Lower lobe of right lung (tissue), 2 donors: ENCODE data around the gene COTL1. TPM values are rescaled to one million over a fixed set of nuclear protein-coding genes. Genes with fewer than 3 reads are reported as not detected.
A peak's percentile ranks its signal among the peaks of the same experiment; 100 is the strongest.

Experiments used
- ATAC-seq, 2 donors: fragments of 200-7000 bp; cut with Tn5 transposase; one replicate each; pipeline ENCODE4 v1.9.1; 2020 to 2022; ENCODE audit warnings: mild to moderate bottlenecking in 2 of 2, moderate library complexity in 2 of 2
- DNase-seq: peaks from one replicate; pipeline ENCODE4 v3.0.0-alpha.2; 2020
- H3K27ac ChIP-seq: fragments of 200-600 bp; one replicate; pipeline ENCODE4 v1.8.0; 2022
- H3K27me3 ChIP-seq: fragments of 200-600 bp; one replicate; pipeline ENCODE4 v1.8.0; 2022; ENCODE audit warnings: low read depth
- H3K36me3 ChIP-seq: fragments of 200-600 bp; one replicate; pipeline ENCODE4 v1.8.0; 2022; ENCODE audit warnings: mild to moderate bottlenecking
- H3K4me1 ChIP-seq: fragments of 200-600 bp; one replicate; pipeline ENCODE4 v1.8.0; 2022
- H3K4me3 ChIP-seq: fragments of 200-600 bp; one replicate; pipeline ENCODE4 v1.8.0; 2022; ENCODE audit warnings: mild to moderate bottlenecking
- H3K9me3 ChIP-seq: fragments of 200-600 bp; one replicate; pipeline ENCODE4 v1.8.0; 2022
- intact Hi-C: fragments of 100-400 bp; cut with DNase I; formaldehyde crosslinking; loops from one replicate; pipeline ENCODE4 v1.11.0; 2022
- total RNA-seq: library from RNA; stranded (reverse); fragmentation: NEBNext Ultra II Directional; extraction: Animal tissue kit (Norgen Biotek cat#: 25700); gene quantifications from one replicate; pipeline ENCODE4 v1.2.1, GENCODE V29; 2021
- TF ChIP-seq, protein P1 (sequence below): fragments of 200-600 bp; IDR thresholded peaks from one replicate; pipeline ENCODE4 v1.8.0; 2022; ENCODE audit warnings: antibody characterized with exemption, mild to moderate bottlenecking
- donor health status: DM: no; HTN: yes; CAD: no; lungs with severe emphysema.

Gene COTL1
- total RNA-seq, 1 donor from 2014 or later, result 221 TPM

DNA sequence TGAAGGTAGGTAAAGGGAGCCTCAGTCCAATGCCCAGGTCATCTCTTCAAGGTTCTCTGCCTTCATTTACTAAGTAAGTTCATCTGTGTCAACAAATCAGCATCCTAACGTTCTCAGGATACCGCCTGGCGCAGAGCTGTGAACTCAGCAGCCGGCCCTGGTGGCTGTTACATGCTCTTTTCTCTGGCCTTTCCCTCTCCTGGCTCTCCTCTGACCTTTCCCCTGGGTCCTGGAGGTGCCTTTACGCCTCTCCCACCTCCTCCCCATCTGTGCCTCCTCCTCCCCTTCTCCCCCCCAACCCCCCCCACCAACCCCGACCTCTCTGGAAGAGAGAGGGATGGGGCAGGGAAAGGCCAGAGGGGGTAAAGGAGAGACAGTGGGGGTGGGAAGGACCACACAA, 19.5 kb downstream of the COTL1 start:
- Histone ChIP-seq H3K27me3 (no peaks in the 10 kb centered on the region), H3K9me3 (no peaks in the 10 kb centered on the region), H3K4me1 (peaks cover 87% of the 10 kb centered on the region), H3K4me3 (no peak overlapping the region), H3K27ac (peak overlapping the region; percentile 60), H3K36me3 (no peaks in the 10 kb centered on the region)
- DNase-seq, result peak; percentile 35
- TF ChIP-seq, protein P1, sequence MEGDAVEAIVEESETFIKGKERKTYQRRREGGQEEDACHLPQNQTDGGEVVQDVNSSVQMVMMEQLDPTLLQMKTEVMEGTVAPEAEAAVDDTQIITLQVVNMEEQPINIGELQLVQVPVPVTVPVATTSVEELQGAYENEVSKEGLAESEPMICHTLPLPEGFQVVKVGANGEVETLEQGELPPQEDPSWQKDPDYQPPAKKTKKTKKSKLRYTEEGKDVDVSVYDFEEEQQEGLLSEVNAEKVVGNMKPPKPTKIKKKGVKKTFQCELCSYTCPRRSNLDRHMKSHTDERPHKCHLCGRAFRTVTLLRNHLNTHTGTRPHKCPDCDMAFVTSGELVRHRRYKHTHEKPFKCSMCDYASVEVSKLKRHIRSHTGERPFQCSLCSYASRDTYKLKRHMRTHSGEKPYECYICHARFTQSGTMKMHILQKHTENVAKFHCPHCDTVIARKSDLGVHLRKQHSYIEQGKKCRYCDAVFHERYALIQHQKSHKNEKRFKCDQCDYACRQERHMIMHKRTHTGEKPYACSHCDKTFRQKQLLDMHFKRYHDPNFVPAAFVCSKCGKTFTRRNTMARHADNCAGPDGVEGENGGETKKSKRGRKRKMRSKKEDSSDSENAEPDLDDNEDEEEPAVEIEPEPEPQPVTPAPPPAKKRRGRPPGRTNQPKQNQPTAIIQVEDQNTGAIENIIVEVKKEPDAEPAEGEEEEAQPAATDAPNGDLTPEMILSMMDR, result no peak
- intact Hi-C loops, result no loop called here
- ATAC-seq, result no peak

DNA sequence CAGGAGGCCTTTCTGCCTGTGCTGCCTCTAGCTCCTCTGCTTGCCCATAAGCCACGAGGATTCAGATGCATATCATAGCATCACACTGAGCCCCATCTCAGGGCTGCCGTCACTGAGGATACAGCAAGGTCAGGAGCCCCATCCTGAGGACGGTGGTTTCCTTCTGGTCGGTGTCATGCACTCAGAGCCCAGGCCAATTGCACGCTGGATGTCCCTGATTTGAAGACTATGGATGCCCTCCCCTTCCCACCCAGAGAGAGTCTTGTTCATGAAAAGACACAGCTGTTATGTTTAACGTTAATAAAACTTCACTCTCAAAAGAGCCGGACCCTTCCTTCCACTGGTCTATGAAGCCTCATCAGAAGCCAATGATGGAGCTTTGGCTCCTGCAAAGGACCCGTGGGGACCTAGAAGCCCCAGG, 19.9 kb downstream of the COTL1 start:
- no peaks in the 10 kb centered on the region for H3K9me3 ChIP-seq
- DNase-seq (no peak), ATAC-seq (no peak)
- H3K27me3 ChIP-seq, result no peaks in the 10 kb centered on the region
- intact Hi-C loops, result no loop called here
- TF ChIP-seq, protein P1, result no peak
- no peaks in the 10 kb centered on the region for H3K36me3 ChIP-seq
- peaks cover 83% of the 10 kb centered on the region for H3K4me1 ChIP-seq
- no peak overlapping the region for H3K4me3 ChIP-seq
- H3K27ac ChIP-seq, result peak overlapping the region; percentile 60

DNA sequence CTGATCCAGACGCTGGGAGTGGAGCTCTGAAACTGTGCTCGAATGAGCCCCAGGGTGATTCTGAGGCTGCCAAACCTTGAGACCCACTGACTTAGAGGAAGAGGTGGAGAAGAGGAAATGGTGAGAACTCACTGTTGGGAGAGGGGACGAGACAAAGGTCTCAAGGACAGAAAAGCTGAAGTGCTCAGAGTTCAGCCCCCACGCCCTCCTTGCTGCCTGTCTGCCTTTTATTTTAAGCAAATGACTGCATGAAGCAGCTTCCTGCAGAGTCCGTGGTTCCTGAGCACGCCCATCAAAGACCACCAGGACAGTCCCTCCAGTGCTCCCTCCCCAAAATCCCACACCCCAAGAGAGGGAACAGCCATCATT, 20.4 kb downstream of the COTL1 start:
- H3K36me3 ChIP-seq, result no peaks in the 10 kb centered on the region
- H3K9me3 ChIP-seq, result no peaks in the 10 kb centered on the region
- intact Hi-C loops, result no loop called here
- DNase-seq, result peak; percentile 66
- peak overlapping the region; percentile 60 for H3K27ac ChIP-seq
- TF ChIP-seq, protein P1, result no peak
- peaks cover 78% of the 10 kb centered on the region for H3K4me1 ChIP-seq
- H3K27me3 ChIP-seq, result no peaks in the 10 kb centered on the region
- peak; percentile 17 to 47 for ATAC-seq
- H3K4me3 ChIP-seq, result no peak overlapping the region

DNA sequence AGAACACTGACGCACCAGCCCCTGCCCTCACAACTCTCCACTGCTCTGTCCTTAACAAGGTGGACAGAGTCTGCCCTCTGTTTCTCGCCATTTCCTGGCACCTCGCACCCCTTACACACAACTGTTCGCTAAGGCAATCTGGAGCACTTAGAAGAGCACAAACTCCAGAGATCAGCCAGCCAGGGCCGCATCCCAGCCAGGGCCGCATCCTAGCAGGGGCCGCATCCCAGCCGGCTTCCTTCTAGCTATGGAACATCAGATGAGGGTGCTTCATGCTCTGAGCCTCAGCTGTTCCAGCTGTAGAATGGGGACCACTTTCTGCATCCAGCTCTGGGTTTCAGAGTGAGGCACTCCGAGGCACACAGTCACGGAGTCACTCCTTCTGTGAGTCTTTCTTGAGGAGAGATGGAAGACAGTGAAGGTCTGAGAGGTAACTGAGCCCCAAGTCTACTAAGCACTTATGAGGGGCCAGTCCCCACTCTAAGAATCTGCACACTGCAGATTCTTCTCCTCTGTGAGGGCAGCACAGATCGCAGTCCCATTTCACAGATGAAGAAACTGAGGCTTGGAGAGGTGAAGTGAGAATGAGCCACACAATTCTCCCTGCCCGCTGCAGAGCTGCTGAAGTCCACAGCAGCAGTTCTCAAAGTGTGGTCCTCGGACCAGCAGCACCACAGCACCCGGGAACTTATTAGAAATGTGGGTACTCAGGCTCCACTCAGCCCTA, 20.9 kb downstream of the COTL1 start:
- ATAC-seq (no peak), DNase-seq (no peak)
- H3K4me1 ChIP-seq, result peaks cover 73% of the 10 kb centered on the region
- H3K9me3 ChIP-seq, result no peaks in the 10 kb centered on the region
- H3K27ac ChIP-seq, result peak overlapping the region; percentile 60
- intact Hi-C loops, result no loop called here
- no peaks in the 10 kb centered on the region for H3K27me3 ChIP-seq
- H3K4me3 ChIP-seq, result no peak overlapping the region
- TF ChIP-seq, protein P1, result no peak
- H3K36me3 ChIP-seq, result no peaks in the 10 kb centered on the region

DNA sequence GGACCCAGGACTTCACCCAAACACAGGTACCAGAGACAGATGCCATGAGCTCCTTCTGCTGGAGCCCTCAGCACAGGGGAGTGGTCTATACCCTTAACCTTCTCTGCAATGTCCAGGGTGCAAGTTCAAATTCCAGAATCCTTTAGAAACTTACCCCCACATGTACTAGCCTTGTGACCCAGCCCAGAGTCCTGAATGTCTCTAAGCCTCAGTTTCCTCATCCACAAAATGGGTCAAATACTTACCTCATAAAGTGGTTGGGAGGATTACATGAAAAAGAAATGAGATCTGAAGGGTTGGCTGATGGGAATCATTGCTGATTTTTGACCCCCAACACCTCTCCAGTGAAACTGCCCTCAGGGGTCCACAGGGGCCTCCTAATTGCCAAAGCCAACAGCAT, 21.7 kb downstream of the COTL1 start:
- no peak overlapping the region for H3K27ac ChIP-seq
- ATAC-seq (no peak), DNase-seq (no peak)
- no peaks in the 10 kb centered on the region for H3K27me3 ChIP-seq
- H3K4me3 ChIP-seq, result no peak overlapping the region
- H3K9me3 ChIP-seq, result no peaks in the 10 kb centered on the region
- H3K36me3 ChIP-seq, result no peaks in the 10 kb centered on the region
- TF ChIP-seq, protein P1, result no peak
- peaks cover 65% of the 10 kb centered on the region for H3K4me1 ChIP-seq
- intact Hi-C loops, result no loop called here
